ENCODE data around the gene NAV2.
"Not testable (repeated sequence)": the region's sequence is repeated elsewhere in the genome, so short reads cannot be mapped to it uniquely, and the experiment has no call there.

NAV2 gene

GRCh38 chr11:20056950-20057943 is 344.6 kb downstream of the NAV2 start:
- no peak for DNase-seq (ENCODE audit: low read depth in 2 of 2)

GRCh38 chr11:20058749-20059458 is 346.3 kb downstream of the NAV2 start:
- DNase-seq (ENCODE audit: low read depth in 2 of 2): no peak

GRCh38 chr11:20059587-20060021 is 347.0 kb downstream of the NAV2 start:
- DNase-seq (ENCODE audit: low read depth in 2 of 2): no peak

- DNase-seq (ENCODE audit: low read depth in 2 of 2): no peak
Observed at GRCh38 chr11:20060181-20060580, 347.5 kb downstream of the NAV2 start.

GRCh38 chr11:20060647-20061205 is 348.1 kb downstream of the NAV2 start:
- no peak for DNase-seq (ENCODE audit: low read depth in 2 of 2)

GRCh38 chr11:20061776-20062175 is 349.1 kb downstream of the NAV2 start:
- no peak for DNase-seq (ENCODE audit: low read depth in 2 of 2)

GRCh38 chr11:20064961-20065405 is 352.3 kb downstream of the NAV2 start:
- no peak for DNase-seq (ENCODE audit: low read depth in 2 of 2)

GRCh38 chr11:20065406-20065805 is 352.8 kb downstream of the NAV2 start:
- no peak for DNase-seq (ENCODE audit: low read depth in 2 of 2)

GRCh38 chr11:20066013-20066782 is 353.6 kb downstream of the NAV2 start:
- no peak for DNase-seq (ENCODE audit: low read depth in 2 of 2)

GRCh38 chr11:20066783-20067156 is 354.1 kb downstream of the NAV2 start:
- no peak for DNase-seq (ENCODE audit: low read depth in 2 of 2)

- no peak for DNase-seq (ENCODE audit: low read depth in 2 of 2)
Observed at GRCh38 chr11:20067665-20068064, 355.0 kb downstream of the NAV2 start.

GRCh38 chr11:20068691-20069090 is 356.1 kb downstream of the NAV2 start:
- DNase-seq (ENCODE audit: low read depth in 2 of 2): no peak

- DNase-seq (ENCODE audit: low read depth in 2 of 2): no peak
Observed at GRCh38 chr11:20070459-20070858, 357.8 kb downstream of the NAV2 start.

GRCh38 chr11:20075627-20076026 is 363.0 kb downstream of the NAV2 start:
- DNase-seq (ENCODE audit: low read depth in 2 of 2): no peak

GRCh38 chr11:20078846-20079245 is 366.2 kb downstream of the NAV2 start:
- DNase-seq (ENCODE audit: low read depth in 2 of 2): no peak

GRCh38 chr11:20080032-20080685 is 367.5 kb downstream of the NAV2 start:
- DNase-seq (ENCODE audit: low read depth in 2 of 2): no peak

- no peak for DNase-seq (ENCODE audit: low read depth in 2 of 2)
Observed at GRCh38 chr11:20081336-20081735, 368.7 kb downstream of the NAV2 start.

- not testable (repeated sequence) for DNase-seq (ENCODE audit: low read depth in 2 of 2)
Observed at GRCh38 chr11:20083877-20084276, 371.2 kb downstream of the NAV2 start.

GRCh38 chr11:20084921-20085814 is 372.5 kb downstream of the NAV2 start:
- no peak for DNase-seq (ENCODE audit: low read depth in 2 of 2)

- DNase-seq (ENCODE audit: low read depth in 2 of 2): no peak
Observed at GRCh38 chr11:20085918-20086317, 373.3 kb downstream of the NAV2 start.
